NCI-H2196 treated with DMSO at 0.1 percent for 48 hours (cell line): ENCODE measurements around the gene DUSP28.
"Not testable (repeated sequence)": the region's sequence is repeated elsewhere in the genome, so short reads cannot be mapped to it uniquely, and the experiment has no call there.

ENCODE experiments used
- DNase-seq: peaks from one replicate; lab custom pipeline; 2025; ENCODE audit not compliant: unreplicated experiment; lab: John Stamatoyannopoulos, UW

DUSP28 gene

GRCh38 chr2:240560480-240561324 lies 545 bp downstream of the DUSP28 start:
- peak; percentile 97 for DNase-seq

DNA sequence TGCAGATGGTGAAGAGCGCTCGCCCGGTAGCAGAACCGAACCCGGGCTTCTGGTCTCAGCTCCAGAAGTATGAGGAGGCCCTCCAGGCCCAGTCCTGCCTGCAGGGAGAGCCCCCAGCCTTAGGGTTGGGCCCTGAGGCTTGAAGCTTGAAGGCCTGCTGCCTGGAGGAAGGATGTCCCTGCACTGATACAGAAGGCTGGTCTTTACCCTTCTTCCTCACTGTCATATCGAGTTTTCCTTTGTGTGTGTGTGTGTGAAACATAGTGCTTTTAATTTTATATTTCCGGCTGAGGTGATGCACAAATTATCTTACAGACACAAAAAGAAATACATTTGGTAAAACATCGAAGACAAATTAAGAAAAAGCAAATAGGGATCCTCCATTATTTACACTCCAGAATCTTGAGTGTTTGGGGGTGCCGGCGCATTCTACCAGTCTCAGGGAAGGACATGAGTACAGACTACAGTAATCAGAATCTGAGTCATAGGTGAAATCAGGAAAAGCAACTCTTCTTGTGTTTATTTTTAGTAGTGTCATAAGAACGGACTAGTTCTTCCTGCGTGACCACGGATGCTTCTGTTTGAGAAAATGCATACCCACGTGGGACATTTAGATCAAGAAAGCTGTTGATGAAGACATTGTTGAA lies 1.3 kb downstream of the DUSP28 start:
- no peak for DNase-seq

DNA sequence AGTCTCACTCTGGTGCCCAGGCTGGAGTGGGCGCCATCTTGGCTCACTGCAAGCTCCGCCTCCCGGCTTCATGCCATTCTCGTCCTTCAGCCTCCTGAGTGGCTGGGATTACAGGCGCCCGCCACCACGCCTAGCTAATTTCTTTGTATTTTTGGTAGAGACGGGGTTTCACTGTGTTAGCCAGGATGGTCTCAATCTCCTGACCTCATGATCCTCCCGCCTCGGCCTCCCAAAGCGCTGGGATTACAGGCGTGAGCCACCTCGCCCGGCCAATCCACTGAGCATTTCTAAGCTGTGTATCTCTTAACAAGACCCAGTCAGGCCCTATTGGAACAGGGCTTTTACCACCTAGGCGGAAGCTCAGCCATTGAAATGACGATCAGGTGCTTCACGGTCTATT lies 3.1 kb downstream of the DUSP28 start:
- DNase-seq = not testable (repeated sequence)

DNA sequence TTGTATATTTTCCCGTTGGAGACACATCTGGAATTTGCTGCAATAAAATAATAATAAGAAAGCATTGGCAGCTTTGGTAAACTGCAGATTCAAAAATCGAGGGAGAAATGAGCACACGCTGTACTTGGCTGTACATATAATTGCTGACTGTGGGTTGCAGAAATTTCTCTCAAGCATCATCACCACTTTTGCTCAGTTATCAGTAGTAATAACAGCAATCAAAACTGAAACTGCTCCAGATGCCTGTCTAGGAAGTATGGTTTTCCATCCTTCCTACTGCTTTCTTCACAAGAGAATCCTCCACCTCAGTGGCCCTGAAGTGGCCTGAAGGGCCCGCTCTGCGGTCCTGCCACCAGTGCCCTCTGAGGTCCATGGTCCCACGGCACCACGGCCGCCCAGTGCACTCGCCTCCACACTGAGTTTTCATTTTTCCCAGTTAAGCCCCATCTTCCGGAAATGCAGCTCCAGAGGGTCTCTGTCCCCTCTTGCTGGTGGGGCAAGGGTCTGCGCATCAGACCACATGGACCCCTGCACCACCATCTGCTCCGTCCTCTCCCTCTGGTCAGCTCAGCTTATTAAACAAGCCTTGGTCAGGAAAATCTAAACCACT lies 3.9 kb downstream of the DUSP28 start:
- no peak for DNase-seq

DNA sequence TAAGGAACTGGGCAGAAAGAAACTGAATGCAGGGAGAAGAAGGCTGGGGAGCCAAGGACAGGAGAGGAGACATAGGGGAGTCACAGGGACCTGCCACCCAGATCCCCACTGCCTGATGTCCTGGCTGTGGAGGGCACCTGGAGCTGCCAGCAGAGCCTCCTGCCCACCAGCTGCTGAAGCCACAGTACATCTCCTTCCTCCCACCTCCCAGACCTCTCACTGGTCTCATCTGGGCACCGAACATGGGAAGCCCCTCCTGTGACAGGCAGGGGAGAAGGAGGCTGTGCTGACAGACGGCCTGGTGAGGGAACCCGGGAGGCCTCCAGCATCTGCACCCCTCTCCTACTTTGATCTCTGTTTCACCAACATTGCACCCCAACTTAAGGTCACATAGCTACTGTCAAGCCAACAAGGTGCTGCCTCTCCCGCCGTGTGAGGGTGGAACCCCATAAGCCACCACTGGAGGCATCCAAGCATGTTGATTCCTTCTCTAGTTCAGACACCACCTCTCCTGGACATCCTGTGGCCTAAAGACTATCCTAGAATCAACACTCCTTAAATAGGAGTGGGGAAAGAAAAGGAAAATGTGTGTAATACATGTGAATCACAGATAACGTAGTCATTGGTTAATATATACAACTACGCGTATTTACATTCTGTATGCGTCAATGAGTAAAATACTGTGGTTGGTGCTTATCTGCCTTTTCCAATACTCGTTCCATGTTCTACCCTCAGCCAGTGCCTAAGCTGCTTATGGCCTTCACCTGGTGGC lies 4.6 kb downstream of the DUSP28 start:
- DNase-seq = no peak

DNA sequence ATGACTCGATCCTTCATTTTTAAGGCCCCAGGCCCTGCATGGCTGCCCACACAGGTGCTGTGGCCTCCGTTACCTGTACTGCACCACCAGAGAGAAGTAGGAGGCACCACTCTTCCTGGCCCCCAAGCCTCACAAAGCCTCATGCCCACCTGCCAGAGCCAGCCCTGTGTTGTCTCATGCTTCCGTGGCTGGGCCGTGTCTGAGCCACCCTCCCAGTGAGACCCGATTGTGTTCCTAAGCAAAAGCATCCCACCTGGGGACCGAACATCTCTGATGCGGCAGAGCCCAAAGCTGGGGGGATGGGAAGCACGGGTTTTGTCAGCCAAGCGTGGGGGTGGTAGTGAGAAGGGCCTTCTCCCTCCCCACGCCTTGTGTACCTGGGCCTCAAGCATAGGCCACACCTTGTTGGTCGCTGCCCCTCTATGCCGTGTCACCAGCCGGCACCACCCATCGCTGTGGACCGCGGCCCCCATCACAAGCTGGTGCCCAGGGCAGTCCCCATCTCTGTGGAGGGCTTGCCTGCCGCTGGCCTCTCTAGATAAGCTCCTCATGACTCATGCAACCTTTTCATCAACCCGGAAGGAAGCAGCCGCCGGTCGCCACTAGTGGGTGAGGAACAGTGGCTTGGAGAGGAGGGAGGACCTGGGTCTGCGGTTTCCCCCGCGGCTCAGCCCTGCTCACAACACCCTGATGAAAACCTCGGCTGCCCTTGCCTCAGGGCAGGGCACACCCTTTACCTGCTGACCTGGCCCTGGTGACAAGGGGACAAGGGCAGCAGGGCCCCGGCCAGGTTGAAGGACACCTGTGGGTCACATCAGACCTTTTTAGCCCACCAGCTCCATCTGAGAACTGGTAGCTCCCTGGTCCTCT lies 5.4 kb downstream of the DUSP28 start:
- DNase-seq = peak; percentile 68

- DNase-seq = peak; percentile 67
Measured at GRCh38 chr2:240566203-240567136, 6.3 kb downstream of the DUSP28 start.

DNA sequence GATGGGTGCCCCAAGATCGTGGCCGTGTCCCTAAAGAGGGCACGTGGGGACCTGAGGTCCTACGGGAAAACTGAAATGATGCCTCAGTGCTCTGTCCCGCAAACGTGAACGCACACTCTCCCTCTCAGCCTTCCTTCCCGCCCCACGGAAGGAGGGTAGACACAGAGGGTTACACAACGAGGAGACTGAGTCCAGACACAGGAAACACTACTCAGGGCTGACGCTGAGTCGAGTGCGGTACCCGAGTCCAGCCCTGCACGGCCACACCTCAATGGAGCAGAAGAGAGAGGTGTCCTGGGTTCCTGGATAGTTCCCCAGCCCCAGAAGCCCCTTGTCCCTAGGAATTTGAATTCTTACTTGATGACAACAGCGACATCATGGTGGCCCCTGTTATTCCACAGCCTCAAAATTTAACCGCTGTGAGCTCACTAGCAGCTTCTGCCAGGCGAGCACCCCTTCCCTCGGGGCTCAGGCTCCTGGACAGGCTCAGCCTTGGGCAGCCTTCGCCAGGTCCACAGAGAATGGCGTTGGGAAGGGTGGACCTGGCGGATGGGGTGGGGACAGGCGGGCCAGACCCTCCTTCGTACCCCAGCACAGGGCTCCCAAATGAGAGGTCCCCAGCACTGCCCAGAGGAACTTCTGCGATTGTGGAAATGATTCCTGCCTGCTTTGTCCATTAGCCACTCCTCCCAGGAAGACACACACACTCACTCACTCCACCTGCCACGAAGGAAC lies 7.1 kb downstream of the DUSP28 start:
- no peak for DNase-seq

DNA sequence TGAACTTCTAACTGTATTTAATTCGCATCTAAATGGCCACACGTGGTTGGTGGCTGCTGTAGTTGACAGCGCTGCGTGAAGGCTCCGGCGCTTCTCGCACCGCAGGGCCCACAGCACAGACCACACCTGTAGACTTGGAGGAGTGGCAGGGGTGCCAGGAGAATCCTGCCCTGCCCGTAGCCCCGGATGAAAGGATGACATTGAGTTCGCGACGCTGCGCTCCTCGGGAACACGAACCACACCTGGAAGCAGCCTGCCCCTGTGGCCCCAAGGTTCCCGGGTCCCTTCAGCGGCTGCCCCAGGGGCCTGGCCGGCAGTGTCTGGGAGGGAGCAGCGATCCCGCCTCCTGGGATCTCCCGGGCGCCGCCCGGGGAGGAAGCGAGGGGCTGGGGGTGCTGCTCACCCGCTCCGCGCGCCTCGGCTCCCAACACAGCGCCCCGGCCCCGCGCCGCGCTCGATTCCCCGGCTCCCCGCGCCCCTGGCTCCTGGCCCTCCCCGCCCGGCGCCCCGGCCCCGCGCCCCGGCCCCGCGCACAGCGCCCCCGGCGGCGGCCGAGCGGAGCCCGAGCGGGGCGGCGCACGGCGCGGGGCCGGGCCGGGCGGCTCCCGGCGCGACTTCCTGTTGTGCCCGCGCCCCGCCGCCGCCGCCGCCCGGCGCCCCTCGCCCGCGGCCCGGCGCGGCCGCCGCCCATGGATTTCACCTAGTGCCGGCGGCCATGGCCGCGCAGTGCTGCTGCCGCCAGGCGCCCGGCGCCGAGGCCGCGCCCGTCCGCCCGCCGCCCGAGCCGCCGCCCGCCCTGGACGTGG lies 7.9 kb downstream of the DUSP28 start, which contains the start of gene RNPEPL1:
TSS of gene RNPEPL1 (plus strand) at position 613 of the 806 bp plus-strand sequence. CDS start at position 716, 103 bp downstream.
- DNase-seq = peak; percentile 29

GRCh38 chr2:240568678-240569522 lies 8.7 kb downstream of the DUSP28 start:
- peak; percentile 29 for DNase-seq

GRCh38 chr2:240569523-240569997 lies 9.4 kb downstream of the DUSP28 start:
- no peak for DNase-seq

GRCh38 chr2:240569998-240570530 lies 9.9 kb downstream of the DUSP28 start:
- DNase-seq = no peak

DNA sequence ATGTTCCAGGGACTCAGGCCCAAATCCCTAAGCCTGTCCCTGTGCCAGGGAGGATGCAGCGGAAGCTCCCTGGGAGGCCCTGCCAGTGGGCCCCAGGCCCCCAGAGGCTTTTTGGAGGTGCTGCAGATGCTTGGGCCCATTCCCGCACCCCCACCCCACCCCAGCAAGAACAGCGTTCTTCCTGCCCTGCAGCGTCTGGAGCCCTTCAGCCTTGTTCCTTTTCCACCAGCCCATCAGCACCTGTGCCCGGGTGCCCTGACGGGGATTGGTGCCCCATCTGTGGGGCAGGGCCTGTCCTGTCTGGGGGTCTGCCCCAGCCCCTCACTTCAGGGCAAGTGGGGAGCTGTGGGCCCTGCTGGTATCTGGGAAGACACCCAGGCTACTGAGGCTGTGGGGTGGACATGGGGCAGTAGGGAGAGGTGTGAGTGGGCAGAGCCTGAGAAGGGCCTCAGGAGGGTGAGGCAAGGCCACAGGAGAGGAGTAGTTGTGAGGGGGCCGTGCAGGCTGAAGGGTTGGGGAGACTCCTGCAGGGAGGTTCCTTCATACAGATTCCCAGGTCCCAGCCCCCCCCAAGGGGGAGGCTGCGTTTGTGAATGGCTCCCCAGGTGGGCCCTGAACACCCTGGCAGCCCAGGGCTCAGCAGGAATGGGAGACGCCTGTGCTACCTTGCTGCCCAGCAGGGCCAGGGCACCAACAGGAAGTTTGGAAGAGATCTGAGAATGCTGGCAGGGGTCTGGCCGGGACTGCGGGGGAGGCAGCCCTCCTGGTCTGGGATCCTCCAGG lies 10.6 kb downstream of the DUSP28 start:
- DNase-seq = no peak

GRCh38 chr2:240571314-240571973 lies 11.3 kb downstream of the DUSP28 start:
- DNase-seq = no peak
